HG03039 (cell line): Measurements from ENCODE around the gene ACVR1.

Source experiments
- ATAC-seq: cut with Tn5 transposase; IDR thresholded peaks from one replicate; pipeline ENCODE4 v1.9.1; 2021; ENCODE audit warnings: mild to moderate bottlenecking, moderate library complexity; ENCODE audit not compliant: unreplicated experiment

Gene ACVR1

GRCh38 chr2:157793053-157793612 is 83.0 kb downstream of the ACVR1 start:
- ATAC-seq, result no peak

- no peak for ATAC-seq
These were observed 83.6 kb downstream of the ACVR1 start for GRCh38 chr2:157792335-157793052.

- no peak for ATAC-seq
These were observed 85.3 kb downstream of the ACVR1 start for GRCh38 chr2:157790780-157791179.

GRCh38 chr2:157789933-157790511 is 86.1 kb downstream of the ACVR1 start:
- no peak for ATAC-seq

- no peak for ATAC-seq
These were observed 86.9 kb downstream of the ACVR1 start for GRCh38 chr2:157789256-157789655.

GRCh38 chr2:157788201-157788600 is 87.9 kb downstream of the ACVR1 start:
- no peak for ATAC-seq

- no peak for ATAC-seq
These were observed 88.7 kb downstream of the ACVR1 start for GRCh38 chr2:157787364-157787938.

GRCh38 chr2:157786663-157787363 is 89.3 kb downstream of the ACVR1 start:
- no peak for ATAC-seq

- ATAC-seq, result no peak
These were observed 90.1 kb downstream of the ACVR1 start for GRCh38 chr2:157785866-157786662.

GRCh38 chr2:157785200-157785599 is 90.9 kb downstream of the ACVR1 start:
- no peak for ATAC-seq

GRCh38 chr2:157784823-157785175 is 91.3 kb downstream of the ACVR1 start:
- ATAC-seq, result no peak

- ATAC-seq, result no peak
These were observed 91.8 kb downstream of the ACVR1 start for GRCh38 chr2:157784169-157784822.

- ATAC-seq, result no peak
These were observed 92.9 kb downstream of the ACVR1 start for GRCh38 chr2:157783245-157783644.

- ATAC-seq, result no peak
These were observed 93.9 kb downstream of the ACVR1 start for GRCh38 chr2:157782057-157782845.

GRCh38 chr2:157780211-157780610 is 95.9 kb downstream of the ACVR1 start:
- ATAC-seq, result no peak

GRCh38 chr2:157779794-157780193 is 96.3 kb downstream of the ACVR1 start:
- no peak for ATAC-seq

GRCh38 chr2:157777427-157777826 is 98.7 kb downstream of the ACVR1 start:
- no peak for ATAC-seq

- ATAC-seq, result no peak
These were observed 104.9 kb downstream of the ACVR1 start for GRCh38 chr2:157771234-157771633.

GRCh38 chr2:157769856-157770255 is 106.3 kb downstream of the ACVR1 start:
- ATAC-seq, result no peak
